ENCODE data around the gene C6orf141. TPM values are rescaled to one million over a fixed set of nuclear protein-coding genes. Genes with fewer than 3 reads are reported as not detected.

The C6orf141 gene
- total and polyA plus RNA-seq, 5 experiments from 2014 or later: not detected

GRCh38 chr6:49523901-49524300, 26.6 kb upstream of the C6orf141 start:
- Mint-ChIP-seq H3K4me1 (no peaks in the 10 kb centered on the region), H3K27me3 (peaks cover 0 to 8% (median 4%) of the 10 kb centered on the region in 5 donors), H3K27ac (no peak overlapping the region), H3K36me3 (no peaks in the 10 kb centered on the region), H3K4me3 (no peak overlapping the region), H3K9me3 (no peaks in the 10 kb centered on the region)
- no peak for DNase-seq
- POLR2A ChIA-PET: no interaction called here
- no peak for ATAC-seq

GRCh38 chr6:49524541-49524940, 25.9 kb upstream of the C6orf141 start:
- ATAC-seq: no peak
- POLR2A ChIA-PET: no interaction called here
- peaks cover 0 to 12% (median 6%) of the 10 kb centered on the region in 5 donors for H3K27me3 Mint-ChIP-seq
- no peaks in the 10 kb centered on the region for H3K36me3 Mint-ChIP-seq
- H3K4me1 Mint-ChIP-seq: no peaks in the 10 kb centered on the region
- no peaks in the 10 kb centered on the region for H3K9me3 Mint-ChIP-seq
- H3K27ac Mint-ChIP-seq: no peak overlapping the region
- no peak overlapping the region for H3K4me3 Mint-ChIP-seq
- DNase-seq: no peak

GRCh38 chr6:49526598-49526997, 23.9 kb upstream of the C6orf141 start:
- Mint-ChIP-seq H3K4me3 (no peak overlapping the region), H3K9me3 (no peaks in the 10 kb centered on the region), H3K27ac (no peak overlapping the region), H3K36me3 (no peaks in the 10 kb centered on the region), H3K4me1 (no peaks in the 10 kb centered on the region), H3K27me3 (peaks cover 0 to 17% (median 9%) of the 10 kb centered on the region in 5 donors)
- ATAC-seq (no peak), DNase-seq (no peak)
- POLR2A ChIA-PET: no interaction called here

DNA sequence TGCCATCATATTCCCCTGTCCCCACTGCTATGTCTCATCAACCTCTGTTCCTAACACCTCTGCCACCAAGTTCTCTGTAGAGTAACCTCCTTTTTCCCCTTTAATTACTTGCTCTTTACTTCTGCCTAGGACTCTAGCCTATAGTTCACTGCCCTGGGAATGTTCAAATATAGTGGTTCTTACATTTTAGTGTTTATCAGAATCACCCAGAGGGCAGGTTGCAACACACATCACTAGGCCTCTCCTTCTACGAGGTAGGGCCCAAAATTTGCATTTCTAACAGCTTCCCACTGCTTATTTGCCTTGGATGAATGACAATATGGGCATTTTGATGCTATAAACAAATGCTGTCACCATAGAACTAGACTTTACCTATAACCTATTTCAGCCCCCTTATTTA, 23.1 kb upstream of the C6orf141 start:
- no peak for ATAC-seq
- H3K27ac Mint-ChIP-seq: peak overlapping the region in 1 of 10 donors; percentile 22
- POLR2A ChIA-PET: no interaction called here
- peaks cover 0 to 2% (median 0%) of the 10 kb centered on the region in 4 donors for H3K4me1 Mint-ChIP-seq
- no peak for DNase-seq
- H3K27me3 Mint-ChIP-seq: peaks cover 4 to 17% (median 13%) of the 10 kb centered on the region in 5 donors
- H3K9me3 Mint-ChIP-seq: no peaks in the 10 kb centered on the region
- no peak overlapping the region for H3K4me3 Mint-ChIP-seq
- H3K36me3 Mint-ChIP-seq: no peaks in the 10 kb centered on the region

DNA sequence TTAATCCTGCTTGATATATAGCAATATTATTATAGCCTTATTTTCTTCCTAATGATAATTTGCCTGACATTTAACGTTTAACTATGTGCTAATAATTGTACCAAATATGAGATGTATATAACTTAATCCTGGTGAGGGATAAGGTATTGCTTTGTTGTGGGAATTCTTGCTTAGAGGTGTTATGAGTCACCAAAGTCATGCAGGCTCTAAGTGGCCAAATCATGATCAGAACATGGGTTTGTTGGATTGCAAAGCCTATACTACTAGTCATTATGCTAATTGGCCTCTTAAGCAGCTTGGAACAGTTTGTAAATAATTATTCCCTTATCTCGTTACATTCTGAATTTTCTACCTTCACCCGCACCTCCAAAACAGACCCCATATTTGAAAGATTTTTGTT, 21.9 kb upstream of the C6orf141 start:
- Mint-ChIP-seq H3K27ac (no peak overlapping the region), H3K36me3 (no peaks in the 10 kb centered on the region), H3K27me3 (peaks cover 4 to 17% (median 13%) of the 10 kb centered on the region in 5 donors), H3K4me1 (peaks cover 0 to 2% (median 0%) of the 10 kb centered on the region in 4 donors), H3K9me3 (no peaks in the 10 kb centered on the region), H3K4me3 (no peak overlapping the region)
- DNase-seq (no peak), ATAC-seq (no peak)
- POLR2A ChIA-PET: no interaction called here

DNA sequence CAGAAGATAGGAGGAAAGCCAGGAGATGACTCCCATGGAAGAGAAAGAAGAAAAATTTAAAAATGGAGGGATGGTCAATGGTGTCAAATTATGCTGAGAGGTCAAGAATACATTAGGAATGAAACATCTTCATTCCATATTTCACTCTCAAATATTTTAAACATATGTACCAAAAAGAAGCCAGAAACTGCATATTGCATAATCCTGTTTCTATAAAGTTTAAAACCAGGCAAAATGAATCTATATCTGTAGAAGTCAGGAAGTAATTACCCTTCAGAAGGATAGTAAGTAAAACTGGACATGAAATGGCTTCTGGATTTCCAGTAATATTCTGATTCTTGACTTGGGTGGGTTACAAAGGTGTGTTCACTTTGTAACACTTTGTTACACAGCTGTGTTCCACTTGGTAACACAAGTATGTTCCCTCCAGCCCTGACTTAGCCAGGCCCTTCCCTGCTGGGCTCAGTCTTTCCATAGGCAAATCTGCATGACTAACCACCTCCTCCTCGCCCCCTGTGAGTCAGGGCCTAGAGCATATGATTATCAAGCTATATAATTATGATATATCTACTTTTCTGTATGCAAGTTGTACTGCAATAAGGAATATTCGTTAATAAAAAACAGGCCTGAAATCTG, 20.2 kb upstream of the C6orf141 start:
- POLR2A ChIA-PET: no interaction called here

GRCh38 chr6:49531774-49532569, 18.5 kb upstream of the C6orf141 start:
- H3K27me3 Mint-ChIP-seq: peaks cover 4 to 21% (median 13%) of the 10 kb centered on the region in 5 donors
- H3K4me1 Mint-ChIP-seq: peaks cover 0 to 2% (median 0%) of the 10 kb centered on the region in 4 donors
- peak in 3 of 10 donors; percentile 13 to 26 (median 21) for DNase-seq
- no peak overlapping the region for H3K27ac Mint-ChIP-seq
- peak; percentile 57 to 70 for ATAC-seq
- no peak overlapping the region for H3K4me3 Mint-ChIP-seq
- POLR2A ChIA-PET: no interaction called here
- no peaks in the 10 kb centered on the region for H3K36me3 Mint-ChIP-seq
- H3K9me3 Mint-ChIP-seq: no peaks in the 10 kb centered on the region

More for the DNA sequence above, 20.2 kb upstream of the C6orf141 start:
- Mint-ChIP-seq H3K27me3 (peaks cover 4 to 19% (median 13%) of the 10 kb centered on the region in 5 donors), H3K9me3 (no peaks in the 10 kb centered on the region), H3K4me3 (no peak overlapping the region), H3K4me1 (peaks cover 0 to 2% (median 0%) of the 10 kb centered on the region in 4 donors), H3K27ac (peak overlapping the region in 2 of 10 donors; percentile 10 to 46), H3K36me3 (no peaks in the 10 kb centered on the region)
- no peak for ATAC-seq
- DNase-seq: no peak

DNA sequence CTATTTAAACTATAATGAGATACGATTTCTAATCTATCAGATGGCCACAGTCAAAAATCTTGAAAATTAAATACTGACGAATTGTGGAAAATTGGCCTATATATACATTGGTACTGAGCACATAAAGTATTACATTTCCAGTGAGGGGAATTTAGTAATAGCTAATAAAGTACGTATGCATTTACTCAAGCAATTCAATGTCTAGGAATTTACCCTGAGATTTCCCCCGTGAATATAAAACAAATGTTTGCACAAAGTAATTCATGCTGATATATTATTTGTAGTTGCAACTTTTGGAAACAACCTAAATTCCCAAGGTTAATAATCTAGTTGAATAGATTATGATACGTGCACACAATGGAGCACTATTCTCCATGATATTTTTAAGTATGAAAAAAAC, 14.7 kb upstream of the C6orf141 start:
- peaks cover 4 to 15% (median 6%) of the 10 kb centered on the region in 5 donors for H3K27me3 Mint-ChIP-seq
- no peak overlapping the region for H3K4me3 Mint-ChIP-seq
- peaks cover 0 to 2% (median 0%) of the 10 kb centered on the region in 4 donors for H3K4me1 Mint-ChIP-seq
- POLR2A ChIA-PET: no interaction called here
- DNase-seq (no peak), ATAC-seq (no peak)
- no peak overlapping the region for H3K27ac Mint-ChIP-seq
- H3K9me3 Mint-ChIP-seq: no peaks in the 10 kb centered on the region
- no peaks in the 10 kb centered on the region for H3K36me3 Mint-ChIP-seq

GRCh38 chr6:49539102-49539501, 11.4 kb upstream of the C6orf141 start:
- Mint-ChIP-seq H3K27me3 (peaks cover 0 to 6% (median 0%) of the 10 kb centered on the region in 5 donors), H3K27ac (no peak overlapping the region), H3K9me3 (no peaks in the 10 kb centered on the region), H3K4me1 (no peaks in the 10 kb centered on the region), H3K36me3 (no peaks in the 10 kb centered on the region), H3K4me3 (no peak overlapping the region)
- POLR2A ChIA-PET: no interaction called here
- ATAC-seq: no peak
- no peak for DNase-seq

- no peak for ATAC-seq
- DNase-seq: no peak
- H3K9me3 Mint-ChIP-seq: no peaks in the 10 kb centered on the region
- POLR2A ChIA-PET: no interaction called here
- H3K4me3 Mint-ChIP-seq: no peak overlapping the region
- no peak overlapping the region for H3K27ac Mint-ChIP-seq
- no peaks in the 10 kb centered on the region for H3K36me3 Mint-ChIP-seq
- H3K4me1 Mint-ChIP-seq: no peaks in the 10 kb centered on the region
- H3K27me3 Mint-ChIP-seq: peaks cover 0 to 2% (median 0%) of the 10 kb centered on the region in 5 donors
Observed at GRCh38 chr6:49540614-49541013, 9.9 kb upstream of the C6orf141 start.

- POLR2A ChIA-PET: no interaction called here
- no peaks in the 10 kb centered on the region for H3K4me1 Mint-ChIP-seq
- H3K9me3 Mint-ChIP-seq: no peaks in the 10 kb centered on the region
- no peaks in the 10 kb centered on the region for H3K36me3 Mint-ChIP-seq
- DNase-seq: no peak
- peak overlapping the region in 1 of 10 donors; percentile 68 for H3K27ac Mint-ChIP-seq
- H3K27me3 Mint-ChIP-seq: peaks cover 0 to 4% (median 2%) of the 10 kb centered on the region in 5 donors
- no peak for ATAC-seq
- H3K4me3 Mint-ChIP-seq: no peak overlapping the region
Observed at GRCh38 chr6:49541210-49541724, 9.2 kb upstream of the C6orf141 start.

DNA sequence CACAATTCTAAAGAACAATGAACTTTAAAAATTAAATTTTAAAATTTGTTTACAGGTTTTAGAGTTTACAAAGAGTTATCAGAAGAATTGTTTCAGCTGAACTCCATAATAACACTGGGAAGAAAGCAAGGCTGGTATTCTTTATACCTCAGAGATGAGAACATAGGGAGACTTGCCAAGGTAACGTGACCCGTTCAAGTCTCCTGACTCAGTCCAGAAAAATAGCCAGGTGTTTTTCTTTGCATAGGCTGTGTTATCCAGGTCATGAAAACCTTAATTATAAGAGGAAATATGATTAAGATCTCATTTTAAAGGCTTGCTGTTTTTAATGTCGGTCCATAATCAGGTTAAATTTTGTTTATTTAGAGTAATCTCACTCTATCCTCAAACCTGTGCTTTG, 8.5 kb upstream of the C6orf141 start:
- POLR2A ChIA-PET: no interaction called here
- no peaks in the 10 kb centered on the region for H3K36me3 Mint-ChIP-seq
- H3K9me3 Mint-ChIP-seq: no peaks in the 10 kb centered on the region
- H3K27me3 Mint-ChIP-seq: peaks cover 0 to 10% (median 2%) of the 10 kb centered on the region in 5 donors
- ATAC-seq: no peak
- DNase-seq: no peak
- no peak overlapping the region for H3K4me3 Mint-ChIP-seq
- no peak overlapping the region for H3K27ac Mint-ChIP-seq
- no peaks in the 10 kb centered on the region for H3K4me1 Mint-ChIP-seq

GRCh38 chr6:49543087-49543858, 7.2 kb upstream of the C6orf141 start:
- Mint-ChIP-seq H3K36me3 (no peaks in the 10 kb centered on the region), H3K27me3 (peaks cover 0 to 18% (median 7%) of the 10 kb centered on the region in 5 donors), H3K9me3 (no peaks in the 10 kb centered on the region), H3K27ac (no peak overlapping the region), H3K4me3 (no peak overlapping the region), H3K4me1 (no peaks in the 10 kb centered on the region)
- POLR2A ChIA-PET: no interaction called here
- DNase-seq (no peak), ATAC-seq (no peak)
